A549 (cell line): ENCODE results near the gene AFF3. TPM values are rescaled to one million over a fixed set of nuclear protein-coding genes. Genes with fewer than 3 reads are reported as not detected.

Experiments
- ATAC-seq, 2 experiments: fragments of 200-7000 bp in 1 of 2; fragments of >200 bp in 1 of 2; cut with Nextera tagmentation in 1 of 2; cut with Tn5 transposase in 1 of 2; 3 replicates each; pipeline versions ENCODE4 v1.8.0 to v1.9.1; 2018 to 2020; ENCODE audit warnings: mild to moderate bottlenecking in 1 of 2, moderate library complexity in 1 of 2
- CTCF ChIA-PET: fragments of 300-600 bp; sonication (Branson Sonifier 250); formaldehyde crosslinking; extraction: SDS; loops from one replicate; lab custom pipeline; 2021; ENCODE audit warnings: antibody characterized with exemption, inconsistent platforms; lab: Yijun Ruan, JAX
- POLR2A ChIA-PET: fragments of 350-600 bp; formaldehyde crosslinking; extraction: SDS; loops from one replicate; lab custom pipeline; 2021; ENCODE audit warnings: antibody characterized with exemption, inconsistent platforms; lab: Yijun Ruan, JAX
- DNase-seq, 2 experiments: peaks; one replicate each; pipeline versions ENCODE4 v3.0.0 to v3.0.0-alpha.2; 2011 to 2016; ENCODE audit warnings: low read depth in 1 of 2, low spot score in 1 of 2
- FAIRE-seq: peaks from 2 replicates; lab custom pipeline; 2011; peaks lifted over from hg19 to GRCh38; lab: Jason Lieb, UNC
- H3K27ac ChIP-seq, 2 experiments: fragments of >200 bp; sonication (Bioruptor Twin); formaldehyde crosslinking; 3 replicates each; pipeline ENCODE4 v1.5.1; 2016 to 2017
- H3K4me1 ChIP-seq: fragments of >200 bp; sonication (Bioruptor Twin); formaldehyde crosslinking; 3 replicates; pipeline ENCODE4 v1.6.1; 2016
- H3K4me2 ChIP-seq: fragments of >200 bp; sonication (Bioruptor Twin); formaldehyde crosslinking; 3 replicates; pipeline ENCODE4 v1.6.1; 2016
- H3K4me3 ChIP-seq: fragments of >200 bp; sonication (Bioruptor Twin); formaldehyde crosslinking; 3 replicates; pipeline ENCODE4 v1.5.1; 2016
- H3K9me3 ChIP-seq: fragments of >200 bp; sonication (Bioruptor Twin); formaldehyde crosslinking; 3 replicates; pipeline ENCODE4 v1.6.1; 2016
- BHLHE40 ChIP-seq: IDR thresholded peaks from 2 replicates; pipeline ENCODE4 v1.6.1; 2012; ENCODE audit warnings: low read depth, low read length, inconsistent platforms
- CBX2 ChIP-seq: fragments of 200-600 bp; sonication (generic); IDR thresholded peaks from 2 replicates; pipeline ENCODE4 v1.6.1; 2016; ENCODE audit warnings: low read depth, mild to moderate bottlenecking, borderline replicate concordance
- CHD4 ChIP-seq: fragments of 200-600 bp; sonication (generic); IDR thresholded peaks from 2 replicates; pipeline ENCODE4 v1.6.1; 2016; ENCODE audit warnings: antibody characterized with exemption, mild to moderate bottlenecking, borderline replicate concordance
- EHF ChIP-seq: fragments of 250-450 bp; sonication (Bioruptor Pico); IDR thresholded peaks from 2 replicates; pipeline ENCODE4 v1.5.0; 2020; ENCODE audit warnings: mild to moderate bottlenecking
- EHMT2 ChIP-seq: fragments of 200-600 bp; sonication (generic); IDR thresholded peaks from 2 replicates; pipeline ENCODE4 v1.6.1; 2016; ENCODE audit warnings: antibody characterized with exemption, low read depth, mild to moderate bottlenecking, moderate library complexity
- FOSL2 ChIP-seq, 2 experiments: fragments of 450-650 bp in 1 of 2; fragments of >200 bp in 1 of 2; sonication (Bioruptor Twin) in 1 of 2; formaldehyde crosslinking; IDR thresholded peaks; 2 replicates each; pipeline versions ENCODE4 v1.5.0 to v1.6.1; 2016 to 2020; ENCODE audit warnings: mild to moderate bottlenecking in 1 of 2, moderate library complexity in 1 of 2
- FOXS1 ChIP-seq: fragments of 250-450 bp; sonication (Bioruptor Pico); IDR thresholded peaks from 2 replicates; pipeline ENCODE4 v1.5.0; 2020; ENCODE audit warnings: mild to moderate bottlenecking, moderate library complexity
- GATA3 ChIP-seq: IDR thresholded peaks from 2 replicates; pipeline ENCODE4 v1.6.1; 2012; ENCODE audit warnings: borderline replicate concordance
- HDAC2 ChIP-seq: fragments of 200-600 bp; sonication (generic); IDR thresholded peaks from 2 replicates; pipeline ENCODE4 v1.6.1; 2016
- HOXB13 ChIP-seq: fragments of 250-450 bp; sonication (Bioruptor Pico); IDR thresholded peaks from 2 replicates; pipeline ENCODE4 v1.5.0; 2020; ENCODE audit warnings: low read depth, mild to moderate bottlenecking, moderate library complexity
- HOXB5 ChIP-seq: fragments of 250-450 bp; sonication (Bioruptor Pico); IDR thresholded peaks from 2 replicates; pipeline ENCODE4 v1.5.0; 2020; ENCODE audit warnings: mild to moderate bottlenecking, moderate library complexity
- JUN ChIP-seq, 2 experiments: fragments of >200 bp; sonication (Bioruptor Twin); formaldehyde crosslinking; IDR thresholded peaks; 2 replicates in 1 of 2; 3 replicates in 1 of 2; pipeline ENCODE4 v1.6.1; 2016 to 2017
- KDM5A ChIP-seq: fragments of 200-600 bp; sonication (generic); IDR thresholded peaks from 2 replicates; pipeline ENCODE4 v1.6.1; 2016; ENCODE audit warnings: antibody characterized with exemption, mild to moderate bottlenecking
- NPAS2 ChIP-seq: fragments of 250-450 bp; sonication (Bioruptor Pico); IDR thresholded peaks from 2 replicates; pipeline ENCODE4 v1.8.0; 2022; ENCODE audit warnings: mild to moderate bottlenecking, moderate library complexity, borderline replicate concordance
- PHF8 ChIP-seq: fragments of 200-600 bp; sonication (generic); IDR thresholded peaks from 2 replicates; pipeline ENCODE4 v1.6.1; 2016; ENCODE audit warnings: low read depth, mild to moderate bottlenecking, antibody characterized with exemption, moderate library complexity, borderline replicate concordance
- POLR2AphosphoS2 ChIP-seq: conservative IDR thresholded peaks from 2 replicates; pipeline ENCODE4 v1.6.1; 2012; ENCODE audit warnings: low read length, improper control_type of control experiment, inconsistent platforms
- RAD21 ChIP-seq, 2 experiments: fragments of >200 bp in 1 of 2; sonication (Bioruptor Twin) in 1 of 2; formaldehyde crosslinking in 1 of 2; IDR thresholded peaks in 1 of 2; conservative IDR thresholded peaks in 1 of 2; 2 replicates in 1 of 2; 3 replicates in 1 of 2; pipeline ENCODE4 v1.6.1; 2012 to 2018; ENCODE audit warnings: inconsistent platforms in 1 of 2
- RCOR1 ChIP-seq: fragments of 150-350 bp; IDR thresholded peaks from 2 replicates; pipeline ENCODE4 v1.6.1; 2014; ENCODE audit warnings: antibody characterized with exemption, low read length, low read depth
- RFX5 ChIP-seq: fragments of 450-650 bp; IDR thresholded peaks from 2 replicates; pipeline ENCODE4 v1.7.1; 2014; ENCODE audit warnings: antibody characterized with exemption, mild to moderate bottlenecking, moderate library complexity
- SMC3 ChIP-seq: fragments of >200 bp; sonication (Bioruptor Twin); formaldehyde crosslinking; IDR thresholded peaks from 3 replicates; pipeline ENCODE4 v1.6.1; 2018; ENCODE audit warnings: inconsistent platforms
- TP53 ChIP-seq: fragments of 250-450 bp; sonication (Bioruptor Pico); IDR thresholded peaks from 2 replicates; pipeline ENCODE4 v1.5.0; 2021; ENCODE audit warnings: mild to moderate bottlenecking, moderate library complexity
- ZFP36 ChIP-seq: fragments of 450-650 bp; IDR thresholded peaks from 2 replicates; pipeline ENCODE4 v1.6.1; 2014; ENCODE audit warnings: borderline replicate concordance; ENCODE audit not compliant: partially characterized antibody
- WGBS: methylation state at CpG from one replicate; pipeline ENCODE4 v1.1.6; 2017; ENCODE audit errors: missing lambda C conversion rate; 5-methylcytosine and 5-hydroxymethylcytosine counted together
- polyA plus RNA-seq, 4 experiments: library from polyadenylated mRNA; depleted of rRNA in 3 of 4; stranded (reverse); fragments of >200 nt; fragmentation: RNase III in 1 of 4; extraction: RNeasy Plus Mini Kit Qiagen cat#74134 plus additional on column Dnase treatment in 1 of 4; gene quantifications; 2 replicates in 3 of 4; 3 replicates in 1 of 4; pipeline ENCODE4 v1.2.3, GENCODE V29; 2011 to 2017
- TF ChIP-seq, protein P1 (sequence below): IDR thresholded peaks from 2 replicates; pipeline ENCODE4 v1.6.1; 2012; ENCODE audit warnings: low read depth, borderline replicate concordance
- TF ChIP-seq, protein P2 (sequence below): IDR thresholded peaks from 2 replicates; pipeline ENCODE4 v1.6.1; 2012
- TF ChIP-seq, protein P3 (sequence below): fragments of >200 bp; sonication (Bioruptor Twin); formaldehyde crosslinking; IDR thresholded peaks from 3 replicates; pipeline ENCODE4 v1.6.1; 2016
- TF ChIP-seq, protein P4 (sequence below): fragments of 150-350 bp; IDR thresholded peaks from 2 replicates; pipeline ENCODE4 v1.6.1; 2014; ENCODE audit warnings: low read depth, mild to moderate bottlenecking, low read length
- TF ChIP-seq, protein P5 (sequence below): fragments of >200 bp; sonication (Bioruptor Twin); formaldehyde crosslinking; IDR thresholded peaks from 3 replicates; pipeline ENCODE4 v1.5.1; 2016
- TF ChIP-seq, protein P6 (sequence below): IDR thresholded peaks from 2 replicates; pipeline ENCODE4 v1.6.1; 2012

AFF3 gene
- polyA plus RNA-seq, 2 of the 4 experiments (the other 2 are of a cell fraction) = not detected

DNA sequence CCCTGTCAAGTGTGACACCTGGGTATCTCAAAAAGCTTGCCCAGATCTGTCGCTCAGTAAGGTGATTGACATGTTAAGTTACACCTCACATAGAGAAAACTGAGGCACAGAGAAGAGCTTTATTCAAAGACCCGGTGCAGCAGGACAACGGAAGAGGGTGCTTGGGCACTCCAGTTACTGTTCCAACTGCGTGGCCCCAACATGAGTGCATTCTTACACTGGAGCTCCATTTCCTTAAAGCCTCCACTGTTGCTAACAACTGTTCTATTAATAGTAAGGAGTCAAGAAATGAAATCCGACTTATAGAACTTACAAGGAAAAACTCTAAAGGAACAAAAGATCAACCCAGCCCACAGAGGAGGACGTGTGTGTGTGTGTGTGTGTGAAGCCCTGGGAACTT lies 597.8 kb downstream of the AFF3 start:
- TF ChIP-seq NPAS2 (no peak), EHMT2 (no peak), HDAC2 (no peak), HOXB5 (CRISPR knock-in tag) (no peak), FOXS1 (no peak), PHF8 (no peak), SMC3 (no peak)
- TF ChIP-seq, protein P1, sequence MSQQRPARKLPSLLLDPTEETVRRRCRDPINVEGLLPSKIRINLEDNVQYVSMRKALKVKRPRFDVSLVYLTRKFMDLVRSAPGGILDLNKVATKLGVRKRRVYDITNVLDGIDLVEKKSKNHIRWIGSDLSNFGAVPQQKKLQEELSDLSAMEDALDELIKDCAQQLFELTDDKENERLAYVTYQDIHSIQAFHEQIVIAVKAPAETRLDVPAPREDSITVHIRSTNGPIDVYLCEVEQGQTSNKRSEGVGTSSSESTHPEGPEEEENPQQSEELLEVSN = no peak
- TF ChIP-seq, protein P2, sequence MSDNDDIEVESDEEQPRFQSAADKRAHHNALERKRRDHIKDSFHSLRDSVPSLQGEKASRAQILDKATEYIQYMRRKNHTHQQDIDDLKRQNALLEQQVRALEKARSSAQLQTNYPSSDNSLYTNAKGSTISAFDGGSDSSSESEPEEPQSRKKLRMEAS = no peak
- TF ChIP-seq, protein P3, sequence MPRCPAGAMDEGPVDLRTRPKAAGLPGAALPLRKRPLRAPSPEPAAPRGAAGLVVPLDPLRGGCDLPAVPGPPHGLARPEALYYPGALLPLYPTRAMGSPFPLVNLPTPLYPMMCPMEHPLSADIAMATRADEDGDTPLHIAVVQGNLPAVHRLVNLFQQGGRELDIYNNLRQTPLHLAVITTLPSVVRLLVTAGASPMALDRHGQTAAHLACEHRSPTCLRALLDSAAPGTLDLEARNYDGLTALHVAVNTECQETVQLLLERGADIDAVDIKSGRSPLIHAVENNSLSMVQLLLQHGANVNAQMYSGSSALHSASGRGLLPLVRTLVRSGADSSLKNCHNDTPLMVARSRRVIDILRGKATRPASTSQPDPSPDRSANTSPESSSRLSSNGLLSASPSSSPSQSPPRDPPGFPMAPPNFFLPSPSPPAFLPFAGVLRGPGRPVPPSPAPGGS = no peak
- TF ChIP-seq, protein P4, sequence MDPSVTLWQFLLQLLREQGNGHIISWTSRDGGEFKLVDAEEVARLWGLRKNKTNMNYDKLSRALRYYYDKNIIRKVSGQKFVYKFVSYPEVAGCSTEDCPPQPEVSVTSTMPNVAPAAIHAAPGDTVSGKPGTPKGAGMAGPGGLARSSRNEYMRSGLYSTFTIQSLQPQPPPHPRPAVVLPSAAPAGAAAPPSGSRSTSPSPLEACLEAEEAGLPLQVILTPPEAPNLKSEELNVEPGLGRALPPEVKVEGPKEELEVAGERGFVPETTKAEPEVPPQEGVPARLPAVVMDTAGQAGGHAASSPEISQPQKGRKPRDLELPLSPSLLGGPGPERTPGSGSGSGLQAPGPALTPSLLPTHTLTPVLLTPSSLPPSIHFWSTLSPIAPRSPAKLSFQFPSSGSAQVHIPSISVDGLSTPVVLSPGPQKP = no peak
- ChIA-PET CTCF (interaction anchor here (1.1 to 1.3 kb wide), 2 partner anchors 15 to 715 kb away, joined by 3 read pairs; no protein-coding TSS in a partner anchor), POLR2A (no interaction called here)
- no peak overlapping the region for H3K4me3 ChIP-seq
- H3K27ac ChIP-seq = no peak overlapping the region
- H3K4me1 ChIP-seq = no peaks in the 10 kb centered on the region
- DNase-seq = no peak
- no peaks in the 10 kb centered on the region; the same call in 2 of the 3 replicates for H3K9me3 ChIP-seq
- no peak for ATAC-seq
- WGBS = 2% methylated on average over 6 of the region's 6 CpGs
- no peak for FAIRE-seq
- no peak overlapping the region for H3K4me2 ChIP-seq

DNA sequence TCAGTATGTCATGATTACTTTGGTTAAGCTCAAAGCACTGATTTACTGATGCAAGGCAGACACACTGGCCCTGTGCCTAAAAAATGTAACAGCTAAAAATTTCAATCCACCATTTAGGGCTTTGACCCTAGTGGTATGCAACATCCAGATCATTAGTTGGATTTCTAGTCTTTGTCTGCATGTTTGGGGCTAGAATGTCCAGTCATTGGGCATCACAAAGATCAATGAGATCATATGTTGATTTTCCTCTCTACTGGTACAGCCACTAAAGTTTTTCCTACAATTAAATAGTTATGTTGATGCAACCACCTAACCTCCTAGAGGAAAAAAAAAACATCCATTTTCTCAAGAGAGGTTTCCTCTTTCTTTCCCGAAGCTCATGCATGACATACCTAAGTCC lies 599.1 kb downstream of the AFF3 start:
- DNase-seq = no peak
- ATAC-seq = no peak
- Histone ChIP-seq H3K4me2 (no peak overlapping the region), H3K4me3 (no peak overlapping the region), H3K27ac (no peak overlapping the region), H3K4me1 (no peaks in the 10 kb centered on the region), H3K9me3 (no peaks in the 10 kb centered on the region; the same call in 2 of the 3 replicates)
- no peak for FAIRE-seq
- ChIA-PET CTCF (interaction anchor here (0.6 kb wide), 1 partner anchor 726 kb away, joined by 3 read pairs; no protein-coding TSS in a partner anchor), POLR2A (no interaction called here)
- TF ChIP-seq BHLHE40 (no peak), NPAS2 (no peak), KDM5A (no peak), FOXS1 (no peak), RCOR1 (no peak), GATA3 (no peak), FOSL2 (IDR thresholded peaks at IDR 0.05) (no peak), FOSL2 (CRISPR knock-in tag; IDR thresholded peaks at IDR 0.05) (no peak), EHMT2 (no peak)
- 4% methylated on average over 1 of the region's 1 CpG for WGBS

DNA sequence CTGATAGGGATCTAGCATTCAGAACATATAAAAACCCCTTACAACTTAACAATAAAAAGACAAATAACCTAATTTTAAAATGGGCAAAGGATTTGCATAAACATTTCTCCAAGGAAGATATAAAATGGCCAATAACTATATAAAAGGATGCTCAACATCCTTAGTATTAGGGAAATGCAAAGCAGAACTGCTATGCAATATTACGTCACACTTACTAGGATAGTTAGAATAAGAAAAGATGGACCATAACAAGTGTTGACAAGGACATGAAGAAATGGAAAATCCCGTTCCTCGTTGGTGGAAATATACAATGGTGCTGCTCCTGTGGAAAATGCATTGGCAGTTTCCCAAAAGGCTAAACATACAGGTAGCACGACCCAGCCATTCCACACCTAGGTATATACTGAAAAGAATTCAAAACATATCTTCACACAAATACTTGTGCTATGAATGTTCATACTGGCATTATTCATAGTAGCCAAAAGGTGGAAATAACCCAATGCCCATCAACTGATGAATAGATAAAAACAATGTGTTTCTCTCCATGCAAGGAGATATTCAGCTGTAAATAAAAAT lies 604.4 kb downstream of the AFF3 start:
- ATAC-seq = no peak
- FAIRE-seq = no peak
- Histone ChIP-seq H3K9me3 (no peaks in the 10 kb centered on the region), H3K4me3 (no peak overlapping the region), H3K4me1 (no peaks in the 10 kb centered on the region), H3K4me2 (no peak overlapping the region), H3K27ac (no peak overlapping the region)
- DNase-seq = no peak
- ChIA-PET CTCF (interaction anchor here (1.6 kb wide), 1 partner anchor 21 kb away, joined by 3 read pairs; no protein-coding TSS in a partner anchor), POLR2A (no interaction called here)
- WGBS = 26% methylated on average over 4 of the region's 4 CpGs
- TF ChIP-seq, protein P5, sequence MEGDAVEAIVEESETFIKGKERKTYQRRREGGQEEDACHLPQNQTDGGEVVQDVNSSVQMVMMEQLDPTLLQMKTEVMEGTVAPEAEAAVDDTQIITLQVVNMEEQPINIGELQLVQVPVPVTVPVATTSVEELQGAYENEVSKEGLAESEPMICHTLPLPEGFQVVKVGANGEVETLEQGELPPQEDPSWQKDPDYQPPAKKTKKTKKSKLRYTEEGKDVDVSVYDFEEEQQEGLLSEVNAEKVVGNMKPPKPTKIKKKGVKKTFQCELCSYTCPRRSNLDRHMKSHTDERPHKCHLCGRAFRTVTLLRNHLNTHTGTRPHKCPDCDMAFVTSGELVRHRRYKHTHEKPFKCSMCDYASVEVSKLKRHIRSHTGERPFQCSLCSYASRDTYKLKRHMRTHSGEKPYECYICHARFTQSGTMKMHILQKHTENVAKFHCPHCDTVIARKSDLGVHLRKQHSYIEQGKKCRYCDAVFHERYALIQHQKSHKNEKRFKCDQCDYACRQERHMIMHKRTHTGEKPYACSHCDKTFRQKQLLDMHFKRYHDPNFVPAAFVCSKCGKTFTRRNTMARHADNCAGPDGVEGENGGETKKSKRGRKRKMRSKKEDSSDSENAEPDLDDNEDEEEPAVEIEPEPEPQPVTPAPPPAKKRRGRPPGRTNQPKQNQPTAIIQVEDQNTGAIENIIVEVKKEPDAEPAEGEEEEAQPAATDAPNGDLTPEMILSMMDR = no peak
- no peak for TF ChIP-seq TP53
- TF ChIP-seq EHF (CRISPR knock-in tag) = no peak
- no peak for TF ChIP-seq EHMT2
- TF ChIP-seq CBX2 = no peak
- TF ChIP-seq, protein P1 = no peak
- TF ChIP-seq POLR2AphosphoS2 = no peak
- no peak for TF ChIP-seq CHD4
- TF ChIP-seq RAD21 (conservative IDR thresholded peaks at IDR 0.05 in 1 of 2, IDR thresholded peaks at IDR 0.05 in 1 of 2) = no peak
- no peak for TF ChIP-seq RFX5
- TF ChIP-seq, protein P6, sequence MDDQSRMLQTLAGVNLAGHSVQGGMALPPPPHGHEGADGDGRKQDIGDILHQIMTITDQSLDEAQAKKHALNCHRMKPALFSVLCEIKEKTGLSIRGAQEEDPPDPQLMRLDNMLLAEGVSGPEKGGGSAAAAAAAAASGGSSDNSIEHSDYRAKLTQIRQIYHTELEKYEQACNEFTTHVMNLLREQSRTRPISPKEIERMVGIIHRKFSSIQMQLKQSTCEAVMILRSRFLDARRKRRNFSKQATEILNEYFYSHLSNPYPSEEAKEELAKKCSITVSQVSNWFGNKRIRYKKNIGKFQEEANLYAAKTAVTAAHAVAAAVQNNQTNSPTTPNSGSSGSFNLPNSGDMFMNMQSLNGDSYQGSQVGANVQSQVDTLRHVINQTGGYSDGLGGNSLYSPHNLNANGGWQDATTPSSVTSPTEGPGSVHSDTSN = no peak
- no peak for TF ChIP-seq ZFP36
- TF ChIP-seq JUN (IDR thresholded peaks at IDR 0.05) = no peak
- TF ChIP-seq HOXB13 (CRISPR knock-in tag) = no peak
